GM12878 (cell line): Measurements from ENCODE around the gene B4GALT1.

Source experiments
- CEBPB ChIP-seq, 2 experiments: fragments of 150-350 bp in 1 of 2; IDR thresholded peaks; 2 replicates each; pipeline ENCODE4 v1.6.1; 2012 to 2014; ENCODE audit warnings: low read depth in 2 of 2, low read length in 2 of 2, borderline replicate concordance in 1 of 2, inconsistent platforms in 1 of 2
- CTCF ChIP-seq, 3 experiments: IDR thresholded peaks in 2 of 3; conservative IDR thresholded peaks in 1 of 3; 2 replicates each; pipeline ENCODE4 v1.5.1; 2011; ENCODE audit warnings: low read depth in 3 of 3, low read length in 3 of 3, mild to moderate bottlenecking in 3 of 3, control low read depth in 2 of 3, moderate library complexity in 2 of 3, inconsistent platforms in 1 of 3, mixed read lengths in 1 of 3; ENCODE audit not compliant: control insufficient read depth in 2 of 3, insufficient read depth in 1 of 3; ENCODE audit errors: extremely low read depth in 1 of 3
- REST ChIP-seq: IDR thresholded peaks from 2 replicates; pipeline ENCODE4 v1.6.1; 2012; ENCODE audit warnings: mild to moderate bottlenecking, low read depth, low read length
- SUZ12 ChIP-seq: fragments of 200-600 bp; sonication (generic); IDR thresholded peaks from one replicate; pipeline ENCODE4 v1.6.1; 2018; ENCODE audit warnings: antibody characterized with exemption, mild to moderate bottlenecking; ENCODE audit not compliant: unreplicated experiment
- TARDBP ChIP-seq: IDR thresholded peaks from 2 replicates; pipeline ENCODE4 v1.6.1; 2016; ENCODE audit warnings: borderline replicate concordance
- YY1 ChIP-seq: IDR thresholded peaks from 2 replicates; pipeline ENCODE4 v1.6.1; 2011; ENCODE audit warnings: low read depth, mild to moderate bottlenecking, low read length

- TF ChIP-seq CTCF (IDR thresholded peaks at IDR 0.05 in 2 of 3, conservative IDR thresholded peaks at IDR 0.05 in 1 of 3; ENCODE audit: control insufficient read depth in 2 of 3, extremely low read depth in 1 of 3, insufficient read depth in 1 of 3, low read depth in 3 of 3, low read length in 3 of 3) (no peak), SUZ12 (no peak), CEBPB (IDR thresholded peaks at IDR 0.05; ENCODE audit: borderline replicate concordance in 1 of 2, low read depth in 2 of 2, low read length in 2 of 2) (no peak), TARDBP (no peak), YY1 (no peak), REST (no peak)
Measured at GRCh38 chr9:33187519-33188218, 20.5 kb upstream of the B4GALT1 start.
